ENCODE results near the gene REXO1. TPM values are rescaled to one million over a fixed set of nuclear protein-coding genes. Genes with fewer than 3 reads are reported as not detected.

REXO1 gene
- total and polyA plus RNA-seq, 2 of the 13 experiments (the other 11 are each of a cell fraction or from before 2014, with no cell fraction given): 5.0 to 11.2 TPM

DNA sequence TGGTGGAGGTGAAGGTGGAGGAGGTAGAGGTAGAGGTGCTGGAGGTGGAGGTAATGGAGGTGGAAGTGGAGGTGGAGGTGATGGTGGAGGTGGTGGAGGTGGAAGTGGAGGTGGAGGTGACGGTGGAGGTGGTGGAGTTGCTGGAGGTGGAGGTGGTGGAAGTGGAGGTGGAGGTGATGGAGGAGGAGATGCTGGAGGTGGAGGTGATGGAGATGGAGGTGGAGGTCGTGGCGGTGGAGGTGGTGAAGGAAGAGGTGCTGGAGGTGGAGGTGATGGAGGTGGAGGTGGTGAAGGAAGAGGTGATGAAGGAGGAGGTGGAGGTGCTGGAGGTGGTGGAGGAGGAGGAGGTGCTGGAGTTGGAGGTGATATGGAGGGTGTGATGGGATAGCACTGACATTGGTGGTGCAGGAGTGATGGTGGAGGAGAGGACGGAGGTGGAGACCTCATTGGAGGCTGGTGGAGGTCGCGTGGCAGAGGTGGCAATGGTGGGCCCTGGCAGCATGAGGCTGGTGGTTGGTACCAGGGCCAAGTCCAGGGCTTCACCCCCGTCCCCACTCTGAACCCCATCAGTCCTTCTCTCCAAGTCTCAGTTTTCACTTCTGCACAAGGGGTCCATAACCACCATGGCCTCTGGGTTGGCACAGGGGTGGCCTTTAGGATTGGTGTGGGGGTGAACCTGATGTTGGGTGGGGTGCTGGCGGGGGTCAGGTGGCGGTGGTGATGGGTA lies 79.2 kb downstream of the REXO1 start:
- CTCF ChIA-PET (ENCODE audit: low intra/inter-chr PET ratio, low total read pairs): interaction anchor here (3.6 kb wide), 1 partner anchor 97 kb away, joined by 38 read pairs; no protein-coding TSS in a partner anchor

GRCh38 chr19:1768248-1768647 lies 80.0 kb downstream of the REXO1 start:
- H3K36me3 ChIP-seq (replicated peaks in 1 of 2; ENCODE audit: control insufficient read depth in 1 of 2, insufficient read depth in 2 of 2, low read length in 2 of 2): no peaks in the 10 kb centered on the region
- intact Hi-C loops (cut with micrococcal nuclease; ENCODE audit: unreplicated experiment) (loop anchor here (10.0 kb wide), 1 partner anchor 223 kb away; no protein-coding TSS in a partner anchor), in situ Hi-C loops (cut with HindIII; ENCODE audit: extremely low pct_ligation_motif_present, low pct_unique_long_range_greater_than_20kb) (loop anchor here (5.0 kb wide), 1 partner anchor 96 kb away; no protein-coding TSS in a partner anchor)
- peaks cover 10% of the 10 kb centered on the region for H3K9me3 ChIP-seq (ENCODE audit: low read length)
- TF ChIP-seq SALL2 (CRISPR knock-in tag; IDR thresholded peaks at IDR 0.05): no peak
- TF ChIP-seq, protein P1, sequence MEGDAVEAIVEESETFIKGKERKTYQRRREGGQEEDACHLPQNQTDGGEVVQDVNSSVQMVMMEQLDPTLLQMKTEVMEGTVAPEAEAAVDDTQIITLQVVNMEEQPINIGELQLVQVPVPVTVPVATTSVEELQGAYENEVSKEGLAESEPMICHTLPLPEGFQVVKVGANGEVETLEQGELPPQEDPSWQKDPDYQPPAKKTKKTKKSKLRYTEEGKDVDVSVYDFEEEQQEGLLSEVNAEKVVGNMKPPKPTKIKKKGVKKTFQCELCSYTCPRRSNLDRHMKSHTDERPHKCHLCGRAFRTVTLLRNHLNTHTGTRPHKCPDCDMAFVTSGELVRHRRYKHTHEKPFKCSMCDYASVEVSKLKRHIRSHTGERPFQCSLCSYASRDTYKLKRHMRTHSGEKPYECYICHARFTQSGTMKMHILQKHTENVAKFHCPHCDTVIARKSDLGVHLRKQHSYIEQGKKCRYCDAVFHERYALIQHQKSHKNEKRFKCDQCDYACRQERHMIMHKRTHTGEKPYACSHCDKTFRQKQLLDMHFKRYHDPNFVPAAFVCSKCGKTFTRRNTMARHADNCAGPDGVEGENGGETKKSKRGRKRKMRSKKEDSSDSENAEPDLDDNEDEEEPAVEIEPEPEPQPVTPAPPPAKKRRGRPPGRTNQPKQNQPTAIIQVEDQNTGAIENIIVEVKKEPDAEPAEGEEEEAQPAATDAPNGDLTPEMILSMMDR (CRISPR knock-in tag; IDR thresholded peaks at IDR 0.05): peak; percentile 52
- peak; percentile 16 for DNase-seq (ENCODE audit: low spot score)
- 6% methylated on average over 12 of the region's 13 CpGs for WGBS (ENCODE audit: low lambda C conversion rate)
- peak; percentile 77 for ATAC-seq
- no peak overlapping the region for H2AFZ ChIP-seq (ENCODE audit: low read length)
- no peak overlapping the region for H3K4me2 ChIP-seq (ENCODE audit: low read depth, low read length)
- peaks cover 11 to 59% of the 10 kb centered on the region in 2 experiments for H3K27me3 ChIP-seq (ENCODE audit: control insufficient read depth in 1 of 2, insufficient read depth in 2 of 2, low read length in 2 of 2)
- ChIA-PET CTCF (ENCODE audit: low intra/inter-chr PET ratio, low total read pairs) (interaction anchor here (3.6 kb wide), 1 partner anchor 96 kb away, joined by 38 read pairs; no protein-coding TSS in a partner anchor), POLR2A (no interaction called here)
- no peaks in the 10 kb centered on the region for H3K79me2 ChIP-seq (ENCODE audit: insufficient read depth, low read length)
- no peak for FAIRE-seq
- no TSS peak for BruUV-seq (replicated peaks)
- H3K9ac ChIP-seq (ENCODE audit: insufficient read depth, low read depth, low read length): no peak overlapping the region
- peaks cover 3% of the 10 kb centered on the region for H4K20me1 ChIP-seq (ENCODE audit: insufficient read depth, low read length)
- no peaks in the 10 kb centered on the region for H3K4me1 ChIP-seq (ENCODE audit: insufficient read depth, low read length)
- no peak overlapping the region for H3K4me3 ChIP-seq (replicated peaks in 1 of 3; ENCODE audit: insufficient read depth in 1 of 3, low read depth in 2 of 3, low read length in 3 of 3)
- no peak overlapping the region for H3K27ac ChIP-seq (ENCODE audit: extremely low read length, insufficient read depth, low read length)

More for the DNA sequence above, 79.2 kb downstream of the REXO1 start:
- peaks cover 11 to 59% of the 10 kb centered on the region in 2 experiments for H3K27me3 ChIP-seq (ENCODE audit: control insufficient read depth in 1 of 2, insufficient read depth in 2 of 2, low read length in 2 of 2)
- TF ChIP-seq PRPF4 (IDR thresholded peaks at IDR 0.05; ENCODE audit: low read depth, low read length, poor library complexity, severe bottlenecking) (no peak), ZKSCAN5 (CRISPR knock-in tag; IDR thresholded peaks at IDR 0.05) (peak; percentile 92), KDM6A (CRISPR knock-in tag; IDR thresholded peaks at IDR 0.05; ENCODE audit: low read depth) (no peak), ZNF615 (CRISPR knock-in tag; IDR thresholded peaks at IDR 0.05; ENCODE audit: borderline replicate concordance) (no peak), ZNF629 (CRISPR knock-in tag; conservative IDR thresholded peaks at IDR 0.05) (peak; percentile 29; the same call in 1 of the 2 replicates), PCBP1 (IDR thresholded peaks at IDR 0.05; ENCODE audit: borderline replicate concordance, low read depth, low read length) (no peak)
- WGBS (ENCODE audit: low lambda C conversion rate): 45% methylated on average over 9 of the region's 9 CpGs
- H3K79me2 ChIP-seq (ENCODE audit: insufficient read depth, low read length): no peaks in the 10 kb centered on the region
- POLR2A ChIA-PET: no interaction called here
- H4K20me1 ChIP-seq (ENCODE audit: insufficient read depth, low read length): peaks cover 3% of the 10 kb centered on the region
- H2AFZ ChIP-seq (ENCODE audit: low read length): no peak overlapping the region
- in situ Hi-C loops (cut with HindIII; ENCODE audit: extremely low pct_ligation_motif_present, low pct_unique_long_range_greater_than_20kb): loop anchor here (5.0 kb wide), 1 partner anchor 97 kb away; no protein-coding TSS in a partner anchor
- FAIRE-seq (no peak), ATAC-seq (no peak), DNase-seq (ENCODE audit: low spot score) (no peak)
- no peaks in the 10 kb centered on the region for H3K36me3 ChIP-seq (replicated peaks in 1 of 2; ENCODE audit: control insufficient read depth in 1 of 2, insufficient read depth in 2 of 2, low read length in 2 of 2)
- no TSS peak for BruUV-seq (replicated peaks)
- no peaks in the 10 kb centered on the region for H3K4me1 ChIP-seq (ENCODE audit: insufficient read depth, low read length)
- H3K9me3 ChIP-seq (ENCODE audit: low read length): peaks cover 10% of the 10 kb centered on the region
- no peak overlapping the region for H3K9ac ChIP-seq (ENCODE audit: insufficient read depth, low read depth, low read length)
- no peak overlapping the region for H3K4me2 ChIP-seq (ENCODE audit: low read depth, low read length)
- intact Hi-C loops (cut with micrococcal nuclease; ENCODE audit: unreplicated experiment): loop anchor here (10.0 kb wide), 1 partner anchor 224 kb away; no protein-coding TSS in a partner anchor
- H3K4me3 ChIP-seq (replicated peaks in 1 of 3; ENCODE audit: insufficient read depth in 1 of 3, low read depth in 2 of 3, low read length in 3 of 3): no peak overlapping the region
- H3K27ac ChIP-seq (ENCODE audit: extremely low read length, insufficient read depth, low read length): no peak overlapping the region

All from HepG2 (cell line).